NT2/D1 (cell line): ENCODE results near the gene KIF27.
"Not testable (repeated sequence)": the region's sequence is repeated elsewhere in the genome, so short reads cannot be mapped to it uniquely, and the experiment has no call there.

Source experiments
- SUZ12 ChIP-seq: IDR thresholded peaks from 2 replicates; pipeline ENCODE4 v1.6.1; 2011; ENCODE audit not compliant: insufficient read length, insufficient read depth; ENCODE audit errors: extremely low read depth
- YY1 ChIP-seq: IDR thresholded peaks from 2 replicates; pipeline ENCODE4 v1.6.1; 2011; ENCODE audit not compliant: insufficient read length, insufficient read depth
- ZNF274 ChIP-seq: IDR thresholded peaks from 2 replicates; pipeline ENCODE4 v1.6.1; 2011; ENCODE audit warnings: mild to moderate bottlenecking, low read depth, low read length

GRCh38 chr9:83849895-83850294, 71.3 kb downstream of the KIF27 start:
- not testable (repeated sequence) for TF ChIP-seq YY1, ZNF274, SUZ12
